ENCODE measurements around the gene ASCL4.

DNA sequence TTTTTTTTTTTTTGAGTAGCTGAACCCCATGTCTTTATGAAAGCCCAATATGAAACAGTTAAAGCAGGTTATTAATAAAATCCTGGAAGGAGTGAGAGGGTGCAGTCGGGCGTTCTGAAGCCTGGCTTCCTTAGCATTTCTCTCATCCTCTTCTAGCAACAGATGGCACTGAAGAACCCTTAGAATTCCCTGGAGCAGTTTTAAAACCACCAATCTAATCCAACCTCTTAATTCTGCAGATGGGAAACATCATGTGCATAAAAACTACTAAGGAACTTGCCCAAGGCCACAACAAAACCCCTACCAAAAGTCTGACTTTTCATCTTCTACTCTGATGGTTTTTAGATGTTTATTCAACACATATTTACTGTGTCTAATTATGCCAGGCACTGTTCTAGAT is 38.7 kb upstream of the ASCL4 start:
- no peak for TF ChIP-seq ZNF138 (CRISPR knock-in tag; conservative IDR thresholded peaks at IDR 0.05)
- TF ChIP-seq, protein P1, sequence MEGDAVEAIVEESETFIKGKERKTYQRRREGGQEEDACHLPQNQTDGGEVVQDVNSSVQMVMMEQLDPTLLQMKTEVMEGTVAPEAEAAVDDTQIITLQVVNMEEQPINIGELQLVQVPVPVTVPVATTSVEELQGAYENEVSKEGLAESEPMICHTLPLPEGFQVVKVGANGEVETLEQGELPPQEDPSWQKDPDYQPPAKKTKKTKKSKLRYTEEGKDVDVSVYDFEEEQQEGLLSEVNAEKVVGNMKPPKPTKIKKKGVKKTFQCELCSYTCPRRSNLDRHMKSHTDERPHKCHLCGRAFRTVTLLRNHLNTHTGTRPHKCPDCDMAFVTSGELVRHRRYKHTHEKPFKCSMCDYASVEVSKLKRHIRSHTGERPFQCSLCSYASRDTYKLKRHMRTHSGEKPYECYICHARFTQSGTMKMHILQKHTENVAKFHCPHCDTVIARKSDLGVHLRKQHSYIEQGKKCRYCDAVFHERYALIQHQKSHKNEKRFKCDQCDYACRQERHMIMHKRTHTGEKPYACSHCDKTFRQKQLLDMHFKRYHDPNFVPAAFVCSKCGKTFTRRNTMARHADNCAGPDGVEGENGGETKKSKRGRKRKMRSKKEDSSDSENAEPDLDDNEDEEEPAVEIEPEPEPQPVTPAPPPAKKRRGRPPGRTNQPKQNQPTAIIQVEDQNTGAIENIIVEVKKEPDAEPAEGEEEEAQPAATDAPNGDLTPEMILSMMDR (IDR thresholded peaks at IDR 0.05) = no peak
- TF ChIP-seq KAT7 (CRISPR knock-in tag; IDR thresholded peaks at IDR 0.05; ENCODE audit: borderline replicate concordance) = no peak
- TF ChIP-seq CBFB (CRISPR knock-in tag; IDR thresholded peaks at IDR 0.05; ENCODE audit: low read depth) = no peak
- TF ChIP-seq, protein P2, sequence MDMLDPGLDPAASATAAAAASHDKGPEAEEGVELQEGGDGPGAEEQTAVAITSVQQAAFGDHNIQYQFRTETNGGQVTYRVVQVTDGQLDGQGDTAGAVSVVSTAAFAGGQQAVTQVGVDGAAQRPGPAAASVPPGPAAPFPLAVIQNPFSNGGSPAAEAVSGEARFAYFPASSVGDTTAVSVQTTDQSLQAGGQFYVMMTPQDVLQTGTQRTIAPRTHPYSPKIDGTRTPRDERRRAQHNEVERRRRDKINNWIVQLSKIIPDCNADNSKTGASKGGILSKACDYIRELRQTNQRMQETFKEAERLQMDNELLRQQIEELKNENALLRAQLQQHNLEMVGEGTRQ (CRISPR knock-in tag; IDR thresholded peaks at IDR 0.05) = no peak
- TF ChIP-seq, protein P3, sequence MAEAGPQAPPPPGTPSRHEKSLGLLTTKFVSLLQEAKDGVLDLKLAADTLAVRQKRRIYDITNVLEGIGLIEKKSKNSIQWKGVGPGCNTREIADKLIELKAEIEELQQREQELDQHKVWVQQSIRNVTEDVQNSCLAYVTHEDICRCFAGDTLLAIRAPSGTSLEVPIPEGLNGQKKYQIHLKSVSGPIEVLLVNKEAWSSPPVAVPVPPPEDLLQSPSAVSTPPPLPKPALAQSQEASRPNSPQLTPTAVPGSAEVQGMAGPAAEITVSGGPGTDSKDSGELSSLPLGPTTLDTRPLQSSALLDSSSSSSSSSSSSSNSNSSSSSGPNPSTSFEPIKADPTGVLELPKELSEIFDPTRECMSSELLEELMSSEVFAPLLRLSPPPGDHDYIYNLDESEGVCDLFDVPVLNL (CRISPR knock-in tag; IDR thresholded peaks at IDR 0.05; ENCODE audit: borderline replicate concordance, low read depth) = no peak
- TF ChIP-seq, protein P4, sequence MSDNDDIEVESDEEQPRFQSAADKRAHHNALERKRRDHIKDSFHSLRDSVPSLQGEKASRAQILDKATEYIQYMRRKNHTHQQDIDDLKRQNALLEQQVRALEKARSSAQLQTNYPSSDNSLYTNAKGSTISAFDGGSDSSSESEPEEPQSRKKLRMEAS (CRISPR knock-in tag; IDR thresholded peaks at IDR 0.05) = no peak
- no peak for TF ChIP-seq ZNF121 (CRISPR knock-in tag; IDR thresholded peaks at IDR 0.05)
- no peak for TF ChIP-seq ETV6 (CRISPR knock-in tag; IDR thresholded peaks at IDR 0.05)
- TF ChIP-seq, protein P5, sequence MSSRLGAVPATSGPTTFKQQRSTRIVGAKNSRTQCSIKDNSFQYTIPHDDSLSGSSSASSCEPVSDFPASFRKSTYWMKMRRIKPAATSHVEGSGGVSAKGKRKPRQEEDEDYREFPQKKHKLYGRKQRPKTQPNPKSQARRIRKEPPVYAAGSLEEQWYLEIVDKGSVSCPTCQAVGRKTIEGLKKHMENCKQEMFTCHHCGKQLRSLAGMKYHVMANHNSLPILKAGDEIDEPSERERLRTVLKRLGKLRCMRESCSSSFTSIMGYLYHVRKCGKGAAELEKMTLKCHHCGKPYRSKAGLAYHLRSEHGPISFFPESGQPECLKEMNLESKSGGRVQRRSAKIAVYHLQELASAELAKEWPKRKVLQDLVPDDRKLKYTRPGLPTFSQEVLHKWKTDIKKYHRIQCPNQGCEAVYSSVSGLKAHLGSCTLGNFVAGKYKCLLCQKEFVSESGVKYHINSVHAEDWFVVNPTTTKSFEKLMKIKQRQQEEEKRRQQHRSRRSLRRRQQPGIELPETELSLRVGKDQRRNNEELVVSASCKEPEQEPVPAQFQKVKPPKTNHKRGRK (CRISPR knock-in tag; IDR thresholded peaks at IDR 0.05; ENCODE audit: borderline replicate concordance) = no peak
- TF ChIP-seq ZNF232 (CRISPR knock-in tag; IDR thresholded peaks at IDR 0.05) = no peak
- TF ChIP-seq CREB1 (CRISPR knock-in tag; IDR thresholded peaks at IDR 0.05) = no peak
